Esophagus squamous epithelium (tissue), 4 donors: ENCODE results near the gene C8G.

Experiments
- CTCF ChIP-seq, 6 experiments: fragments of 450-650 bp in 4 of 6; fragments of 200-600 bp in 2 of 6; sonication (generic) in 2 of 6; IDR thresholded peaks; one replicate each; pipeline ENCODE4 v1.5.1; 2016 to 2019; ENCODE audit warnings: antibody characterized with exemption in 6 of 6, mild to moderate bottlenecking in 4 of 6, moderate library complexity in 4 of 6
- POLR2A ChIP-seq, 4 donors: fragments of 450-650 bp; IDR thresholded peaks; one replicate each; pipeline ENCODE4 v1.6.1; 2017; ENCODE audit warnings: antibody characterized with exemption in 4 of 4, mild to moderate bottlenecking in 4 of 4, moderate library complexity in 3 of 4

- TF ChIP-seq CTCF (IDR thresholded peaks at IDR 0.05) (peak in 5 of 6 experiments; percentile 24 to 51 (median 40)), POLR2A (IDR thresholded peaks at IDR 0.05) (no peak)
Observed at GRCh38 chr9:136947955-136948510, 3.0 kb downstream of the C8G start.
